ENCODE results near the gene ISCU. TPM values are rescaled to one million over a fixed set of nuclear protein-coding genes. Genes with fewer than 3 reads are reported as not detected.

ISCU gene
- total RNA-seq, 2 donors from 2014 or later, result 93.3 to 98.7 TPM

- Mint-ChIP-seq H3K4me3 (no peak overlapping the region), H3K36me3 (ENCODE audit: low read depth) (no peaks in the 10 kb centered on the region), H3K4me1 (no peaks in the 10 kb centered on the region), H3K27me3 (no peaks in the 10 kb centered on the region), H3K9me3 (no peaks in the 10 kb centered on the region), H3K27ac (no peak overlapping the region)
- ATAC-seq (replicated peaks), result no peak
Observed at GRCh38 chr12:108595711-108596647, 33.6 kb downstream of the ISCU start.

- Mint-ChIP-seq H3K36me3 (ENCODE audit: low read depth) (no peaks in the 10 kb centered on the region), H3K4me3 (no peak overlapping the region), H3K27ac (peak overlapping the region; percentile 11), H3K27me3 (no peaks in the 10 kb centered on the region), H3K4me1 (no peaks in the 10 kb centered on the region), H3K9me3 (no peaks in the 10 kb centered on the region)
- no peak for ATAC-seq (replicated peaks)
Observed at GRCh38 chr12:108596854-108597558, 34.6 kb downstream of the ISCU start.

GRCh38 chr12:108597559-108598471, 35.4 kb downstream of the ISCU start, which contains the start of gene TMEM119:
TSS of gene TMEM119 (minus strand) at chr12:108598084. CDS start at chr12:108592383, 5,701 bp downstream.
- Mint-ChIP-seq H3K9me3 (no peaks in the 10 kb centered on the region), H3K4me1 (no peaks in the 10 kb centered on the region), H3K27ac (peak within 1 kb of the TSS; percentile 11), H3K27me3 (no peaks in the 10 kb centered on the region), H3K4me3 (no peak within 1 kb of the TSS), H3K36me3 (ENCODE audit: low read depth) (no peaks in the 10 kb centered on the region)
- ATAC-seq (replicated peaks), result no peak

- no peaks in the 10 kb centered on the region for H3K4me1 Mint-ChIP-seq
- no peak overlapping the region for H3K4me3 Mint-ChIP-seq
- H3K27me3 Mint-ChIP-seq, result no peaks in the 10 kb centered on the region
- H3K9me3 Mint-ChIP-seq, result no peaks in the 10 kb centered on the region
- ATAC-seq (replicated peaks), result no peak
- peak overlapping the region; percentile 7 for H3K27ac Mint-ChIP-seq
- H3K36me3 Mint-ChIP-seq (ENCODE audit: low read depth), result no peaks in the 10 kb centered on the region
Observed at GRCh38 chr12:108598553-108599250, 36.3 kb downstream of the ISCU start.

- H3K4me1 Mint-ChIP-seq, result no peaks in the 10 kb centered on the region
- H3K4me3 Mint-ChIP-seq, result no peak overlapping the region
- H3K36me3 Mint-ChIP-seq (ENCODE audit: low read depth), result no peaks in the 10 kb centered on the region
- H3K27me3 Mint-ChIP-seq, result no peaks in the 10 kb centered on the region
- H3K27ac Mint-ChIP-seq, result no peak overlapping the region
- no peak for ATAC-seq (replicated peaks)
- no peaks in the 10 kb centered on the region for H3K9me3 Mint-ChIP-seq
Observed at GRCh38 chr12:108599541-108599940, 37.1 kb downstream of the ISCU start.

GRCh38 chr12:108599948-108600701, 37.7 kb downstream of the ISCU start:
- Mint-ChIP-seq H3K4me1 (no peaks in the 10 kb centered on the region), H3K27ac (no peak overlapping the region)
- no peak for ATAC-seq (replicated peaks)

GRCh38 chr12:108600702-108601007, 38.3 kb downstream of the ISCU start:
- no peak overlapping the region for H3K27ac Mint-ChIP-seq
- H3K9me3 Mint-ChIP-seq, result no peaks in the 10 kb centered on the region
- H3K36me3 Mint-ChIP-seq (ENCODE audit: low read depth), result no peaks in the 10 kb centered on the region
- no peaks in the 10 kb centered on the region for H3K27me3 Mint-ChIP-seq
- ATAC-seq (replicated peaks), result no peak
- no peak overlapping the region for H3K4me3 Mint-ChIP-seq
- H3K4me1 Mint-ChIP-seq, result no peaks in the 10 kb centered on the region

More at GRCh38 chr12:108599948-108600701, 37.7 kb downstream of the ISCU start:
- Mint-ChIP-seq H3K4me3 (no peak overlapping the region), H3K9me3 (no peaks in the 10 kb centered on the region), H3K27me3 (no peaks in the 10 kb centered on the region), H3K36me3 (ENCODE audit: low read depth) (no peaks in the 10 kb centered on the region)

- H3K27me3 Mint-ChIP-seq, result no peaks in the 10 kb centered on the region
Observed at GRCh38 chr12:108602209-108602705, 39.9 kb downstream of the ISCU start.

GRCh38 chr12:108602976-108603704, 40.7 kb downstream of the ISCU start:
- Mint-ChIP-seq H3K27me3 (no peaks in the 10 kb centered on the region), H3K4me1 (no peaks in the 10 kb centered on the region), H3K27ac (no peak overlapping the region), H3K9me3 (no peaks in the 10 kb centered on the region), H3K36me3 (ENCODE audit: low read depth) (no peaks in the 10 kb centered on the region), H3K4me3 (no peak overlapping the region)
- ATAC-seq (replicated peaks), result no peak

More at GRCh38 chr12:108602209-108602705, 39.9 kb downstream of the ISCU start:
- Mint-ChIP-seq H3K4me1 (no peaks in the 10 kb centered on the region), H3K27ac (no peak overlapping the region), H3K36me3 (ENCODE audit: low read depth) (no peaks in the 10 kb centered on the region), H3K4me3 (no peak overlapping the region), H3K9me3 (no peaks in the 10 kb centered on the region)
- no peak for ATAC-seq (replicated peaks)

- Mint-ChIP-seq H3K27me3 (no peaks in the 10 kb centered on the region), H3K9me3 (no peaks in the 10 kb centered on the region), H3K27ac (no peak overlapping the region), H3K36me3 (ENCODE audit: low read depth) (no peaks in the 10 kb centered on the region), H3K4me3 (no peak overlapping the region), H3K4me1 (no peaks in the 10 kb centered on the region)
- ATAC-seq (replicated peaks), result no peak
Observed at GRCh38 chr12:108603743-108604142, 41.3 kb downstream of the ISCU start.

- Mint-ChIP-seq H3K27me3 (no peaks in the 10 kb centered on the region), H3K4me3 (no peak overlapping the region), H3K9me3 (no peaks in the 10 kb centered on the region), H3K4me1 (no peaks in the 10 kb centered on the region), H3K27ac (peak overlapping the region; percentile 61), H3K36me3 (ENCODE audit: low read depth) (no peaks in the 10 kb centered on the region)
- ATAC-seq (replicated peaks), result no peak
Observed at GRCh38 chr12:108604208-108604941, 42.0 kb downstream of the ISCU start.

GRCh38 chr12:108605000-108605689, 42.7 kb downstream of the ISCU start:
- Mint-ChIP-seq H3K27me3 (no peaks in the 10 kb centered on the region), H3K9me3 (no peaks in the 10 kb centered on the region), H3K36me3 (ENCODE audit: low read depth) (no peaks in the 10 kb centered on the region), H3K27ac (peak overlapping the region; percentile 61), H3K4me1 (no peaks in the 10 kb centered on the region), H3K4me3 (no peak overlapping the region)
- peak; percentile 19 for ATAC-seq (replicated peaks)
